Measurements from ENCODE around the gene SIGLEC1. TPM values are rescaled to one million over a fixed set of nuclear protein-coding genes. Genes with fewer than 3 reads are reported as not detected.

Gene SIGLEC1
- total and polyA plus RNA-seq, 2 donors (not counting 3 experiments of a cell fraction or from before 2014, with no cell fraction given): not detected

DNA sequence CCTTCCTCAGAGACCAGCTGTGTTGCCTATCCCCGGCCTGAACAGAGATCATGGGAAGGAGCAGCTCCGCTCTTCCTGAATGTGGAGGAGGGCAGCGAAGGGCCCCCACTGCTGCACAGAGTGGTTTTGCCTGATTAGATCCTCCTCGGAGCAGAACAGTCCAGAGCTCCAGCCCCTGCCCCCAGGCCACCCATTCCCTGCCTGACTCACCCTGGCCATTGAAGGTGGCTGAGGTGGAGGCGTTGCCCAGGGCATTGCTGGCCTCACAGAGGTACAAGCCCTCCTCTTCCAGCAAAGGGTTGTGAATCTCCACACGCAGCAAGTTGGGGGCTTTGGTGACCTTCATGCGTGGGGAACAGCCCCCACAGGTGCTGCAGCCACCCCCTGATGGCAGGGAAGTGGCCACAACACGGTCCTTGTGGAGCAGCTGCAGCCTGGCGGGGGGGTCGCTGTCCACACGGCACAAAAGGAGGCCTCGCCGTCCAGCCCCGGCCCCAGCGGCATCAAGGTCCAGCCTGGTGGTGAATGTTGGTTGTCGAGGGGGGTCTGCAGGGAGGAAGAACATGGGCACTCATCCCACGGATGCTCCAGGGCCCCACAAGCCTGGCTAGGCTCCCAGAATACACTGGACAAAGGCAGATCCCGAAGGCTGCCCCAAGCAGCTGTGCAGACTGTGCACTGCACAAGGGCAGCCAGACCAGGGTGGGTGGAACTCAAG is 14.7 kb downstream of the SIGLEC1 start:
- no TSS peak for BruUV-seq (replicated peaks)
- Histone ChIP-seq H3K9me3 (replicated peaks; ENCODE audit: control insufficient read depth, insufficient read depth, low read length) (no peaks in the 10 kb centered on the region), H4K20me1 (replicated peaks; ENCODE audit: control insufficient read depth, extremely low read depth, insufficient read depth, low read length) (no peaks in the 10 kb centered on the region), H3K79me2 (ENCODE audit: control insufficient read depth, insufficient read depth, low read length) (no peaks in the 10 kb centered on the region), H3K36me3 (ENCODE audit: control insufficient read depth in 2 of 2, extremely low read depth in 1 of 2, insufficient read depth in 2 of 2, low read length in 2 of 2) (no peaks in the 10 kb centered on the region), H3K27ac (ENCODE audit: insufficient read depth, low read depth, low read length) (no peak overlapping the region), H3K4me1 (ENCODE audit: control insufficient read depth, extremely low read depth, insufficient read depth, low read length) (no peaks in the 10 kb centered on the region), H3K9ac (replicated peaks; ENCODE audit: extremely low read depth, insufficient read depth, low read length) (no peak overlapping the region), H3K4me2 (ENCODE audit: insufficient read depth, low read length) (no peak overlapping the region), H3K4me3 (replicated peaks in 1 of 3; ENCODE audit: insufficient read depth in 1 of 3, low read depth in 1 of 3, low read length in 3 of 3) (no peak overlapping the region), H3K27me3 (ENCODE audit: control insufficient read depth in 2 of 2, insufficient read depth in 2 of 2, low read length in 2 of 2) (no peaks in the 10 kb centered on the region), H3K9me1 (replicated peaks; ENCODE audit: control insufficient read depth, extremely low read depth, insufficient read depth, low read length) (no peaks in the 10 kb centered on the region), H2AFZ (ENCODE audit: low read depth, low read length) (no peak overlapping the region)
- ChIA-PET POLR2A (no interaction called here), CTCF (interaction anchor here (0.7 to 12.6 kb wide), 9 partner anchors 11 to 388 kb away, joined by 3 to 112 read pairs (median 6); partner anchors contain the start of genes ADAM33 and ADISSP)
- DNase-seq (ENCODE audit: low read depth, low spot score) (no peak), FAIRE-seq (no peak)
- intact Hi-C loops (cut with micrococcal nuclease): no loop called here
- TF ChIP-seq FOS (IDR thresholded peaks at IDR 0.05; ENCODE audit: borderline replicate concordance, insufficient read depth, low read length) (no peak), POLR2A (IDR thresholded peaks at IDR 0.05; ENCODE audit: low read depth, low read length) (no peak), JUN (IDR thresholded peaks at IDR 0.05; ENCODE audit: borderline replicate concordance, insufficient read depth, insufficient read length, low read depth) (no peak), EZH2 (IDR thresholded peaks at IDR 0.05; ENCODE audit: borderline replicate concordance, low read depth, low read length, severe bottlenecking) (no peak), GATA2 (IDR thresholded peaks at IDR 0.05; ENCODE audit: insufficient read depth, insufficient read length, low read depth, low read length) (no peak), POLR2AphosphoS5 (IDR thresholded peaks at IDR 0.05; ENCODE audit: insufficient read depth, low read depth, low read length) (no peak), MYC (IDR thresholded peaks at IDR 0.05; ENCODE audit: low read depth, low read length) (no peak)
- TF ChIP-seq, protein P1, sequence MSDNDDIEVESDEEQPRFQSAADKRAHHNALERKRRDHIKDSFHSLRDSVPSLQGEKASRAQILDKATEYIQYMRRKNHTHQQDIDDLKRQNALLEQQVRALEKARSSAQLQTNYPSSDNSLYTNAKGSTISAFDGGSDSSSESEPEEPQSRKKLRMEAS (IDR thresholded peaks at IDR 0.05; ENCODE audit: insufficient read depth, insufficient read length): no peak
- TF ChIP-seq, protein P2, sequence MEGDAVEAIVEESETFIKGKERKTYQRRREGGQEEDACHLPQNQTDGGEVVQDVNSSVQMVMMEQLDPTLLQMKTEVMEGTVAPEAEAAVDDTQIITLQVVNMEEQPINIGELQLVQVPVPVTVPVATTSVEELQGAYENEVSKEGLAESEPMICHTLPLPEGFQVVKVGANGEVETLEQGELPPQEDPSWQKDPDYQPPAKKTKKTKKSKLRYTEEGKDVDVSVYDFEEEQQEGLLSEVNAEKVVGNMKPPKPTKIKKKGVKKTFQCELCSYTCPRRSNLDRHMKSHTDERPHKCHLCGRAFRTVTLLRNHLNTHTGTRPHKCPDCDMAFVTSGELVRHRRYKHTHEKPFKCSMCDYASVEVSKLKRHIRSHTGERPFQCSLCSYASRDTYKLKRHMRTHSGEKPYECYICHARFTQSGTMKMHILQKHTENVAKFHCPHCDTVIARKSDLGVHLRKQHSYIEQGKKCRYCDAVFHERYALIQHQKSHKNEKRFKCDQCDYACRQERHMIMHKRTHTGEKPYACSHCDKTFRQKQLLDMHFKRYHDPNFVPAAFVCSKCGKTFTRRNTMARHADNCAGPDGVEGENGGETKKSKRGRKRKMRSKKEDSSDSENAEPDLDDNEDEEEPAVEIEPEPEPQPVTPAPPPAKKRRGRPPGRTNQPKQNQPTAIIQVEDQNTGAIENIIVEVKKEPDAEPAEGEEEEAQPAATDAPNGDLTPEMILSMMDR (IDR thresholded peaks at IDR 0.05; ENCODE audit: extremely low read depth in 1 of 2, insufficient read depth in 1 of 2, low read depth in 1 of 2, low read length in 2 of 2): no peak
- dilution Hi-C loops (cut with MboI; ENCODE audit: extremely low pct_ligation_motif_present, low sequenced_read_pairs): no loop called here
